HG03520 (cell line): ENCODE data around the gene ARID2.

Experiments
- ATAC-seq: cut with Tn5 transposase; IDR thresholded peaks from one replicate; pipeline ENCODE4 v1.9.1; 2021; ENCODE audit warnings: mild to moderate bottlenecking, moderate library complexity; ENCODE audit not compliant: unreplicated experiment

The ARID2 gene

DNA sequence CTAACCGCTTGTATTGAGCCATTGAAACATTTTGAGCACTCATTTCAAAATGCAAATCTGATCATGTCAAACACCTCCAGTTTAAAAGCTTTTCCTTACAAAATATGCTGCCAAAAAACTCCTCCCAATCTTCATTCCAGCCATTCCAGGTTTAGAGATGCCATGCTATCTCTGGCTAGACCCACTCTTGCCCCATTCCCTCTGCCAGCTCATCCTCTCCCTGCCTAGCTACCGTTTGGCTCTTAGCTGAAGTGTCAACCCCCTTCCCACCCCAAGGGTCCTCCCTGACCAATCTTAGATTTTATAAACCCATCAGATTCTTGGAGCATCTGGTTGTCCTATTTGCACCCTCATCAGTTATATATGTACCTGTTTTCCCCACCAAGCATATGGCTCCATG is 185.9 kb downstream of the ARID2 start:
- no peak for ATAC-seq

DNA sequence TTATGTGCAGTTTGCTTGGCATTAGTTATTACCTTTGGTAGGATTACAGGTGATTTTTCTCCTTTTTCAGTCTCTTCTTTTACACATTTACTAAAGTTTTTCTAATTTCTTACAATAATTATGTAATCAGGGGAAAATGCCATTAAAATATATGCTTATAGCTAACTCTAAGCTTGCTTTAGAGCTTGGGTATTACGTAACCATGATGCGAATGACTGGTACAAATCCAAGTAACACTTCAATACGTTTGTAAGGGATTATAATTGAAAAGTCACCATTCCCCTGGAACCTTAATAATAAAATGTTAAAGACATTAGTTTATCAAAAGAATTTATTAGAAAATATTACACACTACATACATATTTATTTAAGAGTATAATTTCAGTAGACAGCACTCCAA is 189.3 kb downstream of the ARID2 start:
- no peak for ATAC-seq

DNA sequence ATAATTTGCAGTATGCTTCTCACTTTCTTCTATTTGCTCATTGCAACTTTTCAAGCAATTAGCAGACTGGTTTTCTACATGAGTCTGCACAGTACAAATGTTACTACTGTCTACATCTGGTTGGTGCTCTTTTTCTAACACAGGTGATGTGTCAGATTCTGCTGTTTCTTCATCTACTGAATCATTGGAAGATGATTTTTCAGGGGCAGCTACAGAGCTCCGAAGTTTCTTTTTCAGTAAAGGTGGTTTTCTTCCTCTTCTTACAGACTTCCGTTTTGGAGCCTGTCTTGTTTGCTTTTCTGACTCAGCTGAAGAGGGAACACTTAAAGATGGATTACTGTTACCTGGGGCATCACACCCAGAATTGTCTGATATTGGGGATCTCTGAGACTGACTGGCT is 198.8 kb downstream of the ARID2 start:
- ATAC-seq = no peak

DNA sequence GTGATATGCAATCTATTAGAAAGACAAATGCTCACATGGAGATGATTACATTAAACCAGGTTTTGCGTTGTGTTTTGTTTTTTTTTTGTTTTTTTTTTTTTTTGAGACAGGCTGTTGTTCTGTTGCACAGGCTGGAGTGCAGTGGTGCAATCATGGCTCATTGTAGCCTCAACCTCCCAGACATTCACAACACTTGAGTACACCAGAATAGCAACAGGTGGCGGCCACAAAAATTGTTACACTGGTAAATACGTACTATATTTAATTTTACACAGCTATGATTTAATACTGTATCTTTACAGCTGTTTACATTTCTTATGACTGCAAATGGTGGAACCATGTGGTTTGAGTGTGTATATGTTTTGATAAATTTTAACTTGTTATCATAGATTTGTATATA is 200.9 kb downstream of the ARID2 start:
- ATAC-seq = no peak

DNA sequence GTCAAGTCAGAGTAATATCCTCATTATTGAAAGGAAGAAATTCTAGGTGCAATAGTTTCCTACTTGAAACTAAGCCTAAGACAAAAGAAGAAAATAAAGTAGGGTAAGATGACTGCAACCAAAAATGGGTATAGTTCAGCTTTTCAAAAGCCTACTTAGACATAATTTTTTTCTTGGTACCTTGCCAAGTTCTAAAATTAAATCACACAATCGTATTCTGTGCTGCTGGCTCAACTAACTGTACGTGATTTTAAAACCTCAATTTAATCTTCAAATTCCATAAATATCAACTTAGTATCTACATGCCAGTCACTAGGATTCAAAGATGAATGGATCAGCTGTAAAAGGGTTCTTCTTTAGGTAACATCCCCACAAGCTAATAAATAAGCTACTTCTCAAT is 204.0 kb downstream of the ARID2 start:
- no peak for ATAC-seq

DNA sequence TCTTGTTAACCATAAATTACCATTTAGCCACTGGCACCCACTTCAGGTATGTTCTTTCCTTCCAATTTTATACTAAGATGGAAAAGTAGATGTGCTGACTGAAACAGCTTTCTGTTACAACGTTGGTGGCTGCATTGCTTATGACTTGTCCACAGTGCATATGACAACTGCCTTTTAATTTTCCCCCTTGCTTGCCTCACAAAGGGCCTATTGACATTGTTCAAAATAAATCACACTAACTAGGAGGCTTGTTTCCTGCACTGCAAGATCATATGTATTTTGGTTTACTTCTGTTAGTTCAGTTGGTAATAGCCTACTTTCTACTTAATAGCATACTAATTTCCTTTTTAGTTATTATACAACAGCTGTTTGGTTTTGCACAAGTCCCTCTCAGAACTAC is 205.4 kb downstream of the ARID2 start:
- no peak for ATAC-seq

DNA sequence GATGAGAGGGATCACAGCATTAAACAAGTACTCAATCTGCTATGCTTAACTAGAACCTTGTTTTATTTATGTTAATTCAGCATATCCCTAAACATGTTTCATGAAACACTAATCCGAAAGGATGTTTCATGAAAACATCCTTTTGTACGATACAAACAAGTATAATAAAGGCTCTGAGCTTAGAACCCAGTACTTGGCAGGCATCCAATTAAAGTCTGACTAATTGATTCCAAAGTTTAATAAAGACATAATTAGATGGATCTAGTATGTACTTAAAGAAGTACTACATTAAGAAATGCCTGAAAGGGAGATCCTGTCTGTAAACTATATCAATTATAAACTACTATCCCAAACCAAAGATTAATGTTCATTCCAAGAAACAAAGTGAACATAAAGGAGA is 209.1 kb downstream of the ARID2 start:
- no peak for ATAC-seq

DNA sequence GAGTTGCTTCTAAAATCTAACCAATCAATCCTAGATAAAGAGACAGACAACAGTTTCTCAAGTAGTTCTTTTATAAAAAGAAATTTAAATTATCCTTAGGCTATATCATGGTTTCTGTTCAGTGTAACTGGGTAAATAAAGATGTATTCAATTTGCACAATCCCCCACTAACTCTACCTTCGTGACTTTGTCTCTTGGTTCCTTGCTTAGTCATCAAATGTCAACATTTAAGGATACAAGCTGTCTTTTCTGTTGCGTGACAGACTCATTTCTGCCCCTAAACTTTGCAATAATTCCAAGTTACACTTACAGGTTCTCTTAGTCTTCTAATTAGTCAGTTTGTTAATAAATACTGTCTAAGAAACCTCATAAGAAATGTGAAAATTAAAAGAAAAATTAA is 210.3 kb downstream of the ARID2 start:
- ATAC-seq = no peak

DNA sequence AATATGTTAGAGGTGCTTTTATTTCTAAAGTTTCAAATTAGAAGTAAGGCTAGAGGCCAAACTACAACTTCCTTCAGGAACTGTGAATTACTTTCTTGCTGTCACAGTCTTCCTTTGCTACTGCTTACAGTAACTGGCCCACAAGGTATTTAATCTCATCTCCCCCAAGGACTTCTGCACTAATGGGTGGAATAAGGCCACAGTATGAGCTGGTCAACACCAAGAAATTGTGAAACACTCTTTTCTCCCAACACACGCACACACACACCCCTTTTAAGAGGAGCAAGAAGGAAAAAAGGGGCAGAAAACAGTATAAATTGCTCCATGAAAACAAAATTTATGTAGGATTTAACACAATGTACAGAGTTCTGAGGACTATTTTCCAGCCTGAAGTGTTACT is 215.3 kb downstream of the ARID2 start:
- no peak for ATAC-seq

DNA sequence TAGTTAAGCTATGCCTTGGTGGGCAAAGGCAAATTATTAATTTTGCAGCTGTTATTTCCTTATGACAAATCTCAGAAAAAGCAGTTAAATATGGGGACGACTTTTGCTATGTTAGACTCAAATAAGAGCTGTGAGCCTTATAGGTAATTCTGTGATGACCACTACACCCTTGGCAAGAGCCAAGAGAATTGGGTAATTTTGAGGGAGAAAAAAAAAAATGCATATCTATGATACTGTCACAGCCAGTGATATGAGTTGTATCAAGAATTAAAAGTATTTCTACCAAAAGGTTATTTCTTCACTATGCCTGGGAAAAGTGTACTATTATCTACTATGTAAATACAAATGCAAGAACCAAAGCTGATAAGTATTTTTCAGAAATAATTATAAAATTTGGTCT is 216.9 kb downstream of the ARID2 start:
- ATAC-seq = no peak

DNA sequence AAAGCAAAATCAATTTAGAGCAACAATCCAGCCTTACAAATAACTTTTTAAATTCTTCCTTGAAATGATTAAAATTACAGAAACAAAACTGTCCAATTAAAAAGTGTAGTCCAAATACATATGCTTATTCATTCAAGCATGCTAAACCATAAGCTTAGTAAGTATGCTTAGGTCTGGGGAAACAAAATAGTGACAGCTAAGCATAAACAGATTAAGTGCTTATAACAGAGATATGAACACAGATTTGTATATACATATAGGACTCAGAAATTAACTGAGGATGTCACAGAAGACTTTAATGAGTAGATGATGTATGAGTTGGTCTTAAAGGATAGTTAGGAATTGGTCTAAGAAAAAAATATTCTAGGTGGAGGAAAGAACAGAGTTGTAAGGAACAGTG is 219.0 kb downstream of the ARID2 start:
- no peak for ATAC-seq
